Activated CD4-positive, alpha-beta T cell treated with anti-CD3 and anti-CD28 coated beads, Interleukin-10, Interleukin-2, amounts not matched to agents 100 ng/mL and 50 ng/mL, durations not matched to agents 16 hours and 8 hours (primary cell): ENCODE measurements around the gene RNFT2.

ENCODE experiments used
- DNase-seq: peaks from one replicate; pipeline ENCODE4 v3.0.0-alpha.2; 2020

The RNFT2 gene, protein sequence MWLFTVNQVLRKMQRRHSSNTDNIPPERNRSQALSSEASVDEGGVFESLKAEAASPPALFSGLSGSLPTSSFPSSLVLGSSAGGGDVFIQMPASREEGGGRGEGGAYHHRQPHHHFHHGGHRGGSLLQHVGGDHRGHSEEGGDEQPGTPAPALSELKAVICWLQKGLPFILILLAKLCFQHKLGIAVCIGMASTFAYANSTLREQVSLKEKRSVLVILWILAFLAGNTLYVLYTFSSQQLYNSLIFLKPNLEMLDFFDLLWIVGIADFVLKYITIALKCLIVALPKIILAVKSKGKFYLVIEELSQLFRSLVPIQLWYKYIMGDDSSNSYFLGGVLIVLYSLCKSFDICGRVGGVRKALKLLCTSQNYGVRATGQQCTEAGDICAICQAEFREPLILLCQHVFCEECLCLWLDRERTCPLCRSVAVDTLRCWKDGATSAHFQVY

DNA sequence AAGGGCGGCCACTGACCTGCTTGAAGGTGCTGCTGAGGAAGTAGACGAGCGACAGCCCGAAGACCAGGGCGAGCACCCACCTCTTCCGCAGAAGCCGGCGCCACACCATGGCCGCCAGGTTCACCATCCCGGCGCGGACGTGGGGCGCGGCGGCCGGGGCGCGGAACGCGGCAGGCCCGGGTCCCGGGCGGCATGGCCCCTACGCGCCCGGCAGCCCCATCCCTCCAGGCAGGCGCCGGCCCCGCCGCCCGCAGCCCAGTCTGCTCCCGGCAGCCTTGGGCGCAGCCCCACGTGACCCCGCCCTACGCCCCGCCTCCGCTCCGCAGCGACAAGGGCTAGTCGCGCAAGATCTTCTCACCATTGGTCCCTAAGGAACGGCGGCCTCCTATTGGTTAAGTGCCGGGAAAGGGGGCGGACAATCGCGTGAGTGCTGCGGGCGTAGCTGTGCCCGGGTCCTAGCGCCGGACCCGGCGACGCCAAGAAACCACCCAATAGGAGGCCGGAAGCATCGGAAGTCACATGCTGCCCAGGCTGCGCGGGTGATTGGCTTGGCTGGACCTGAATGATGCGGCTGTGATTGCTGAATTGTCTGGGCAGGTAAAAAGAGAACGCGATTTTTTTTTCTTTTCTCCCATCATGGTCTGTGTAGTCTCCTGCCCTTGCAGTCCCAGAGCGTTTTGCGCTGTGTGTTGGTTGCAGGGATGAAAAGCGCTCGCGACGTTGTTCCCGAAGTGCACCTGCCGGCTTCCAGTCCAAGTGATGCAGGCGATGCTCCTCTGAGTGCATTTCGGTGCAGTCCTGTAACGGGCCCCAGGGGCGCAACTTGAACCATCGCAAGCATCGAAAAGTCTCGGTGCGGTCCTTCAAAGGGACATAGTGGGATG is at the start of gene RNFT2, which contains the start of gene SPRING1:
Gene RNFT2 (plus strand): TSS at position 542 of the 884 bp plus-strand sequence. CDS start 2,183 bp downstream, outside the sequence.
Gene SPRING1 (minus strand): TSS at position 296 of the 884 bp plus-strand sequence. CDS start 169 bp downstream, at position 127.
- peak; percentile 99 for DNase-seq

DNA sequence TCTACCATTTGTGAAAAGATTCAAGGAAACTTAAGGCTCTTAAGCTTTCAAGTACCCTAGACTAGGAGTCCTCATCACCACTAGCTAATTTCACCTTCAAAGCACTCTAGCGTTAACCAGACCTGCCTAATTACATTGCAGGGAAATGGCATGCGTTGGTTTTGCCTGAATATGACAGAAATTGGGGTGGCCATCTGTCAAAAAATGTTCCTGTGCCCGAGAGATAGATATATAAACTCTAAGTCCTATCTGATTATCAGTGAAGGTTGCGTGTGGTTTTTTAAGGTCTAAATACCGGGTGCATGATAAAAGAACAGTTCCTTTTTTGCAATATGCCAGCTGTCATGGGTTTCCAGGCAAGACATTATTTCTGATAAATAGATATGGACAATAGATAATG is 48.6 kb upstream of the RNFT2 start:
- DNase-seq = no peak

DNA sequence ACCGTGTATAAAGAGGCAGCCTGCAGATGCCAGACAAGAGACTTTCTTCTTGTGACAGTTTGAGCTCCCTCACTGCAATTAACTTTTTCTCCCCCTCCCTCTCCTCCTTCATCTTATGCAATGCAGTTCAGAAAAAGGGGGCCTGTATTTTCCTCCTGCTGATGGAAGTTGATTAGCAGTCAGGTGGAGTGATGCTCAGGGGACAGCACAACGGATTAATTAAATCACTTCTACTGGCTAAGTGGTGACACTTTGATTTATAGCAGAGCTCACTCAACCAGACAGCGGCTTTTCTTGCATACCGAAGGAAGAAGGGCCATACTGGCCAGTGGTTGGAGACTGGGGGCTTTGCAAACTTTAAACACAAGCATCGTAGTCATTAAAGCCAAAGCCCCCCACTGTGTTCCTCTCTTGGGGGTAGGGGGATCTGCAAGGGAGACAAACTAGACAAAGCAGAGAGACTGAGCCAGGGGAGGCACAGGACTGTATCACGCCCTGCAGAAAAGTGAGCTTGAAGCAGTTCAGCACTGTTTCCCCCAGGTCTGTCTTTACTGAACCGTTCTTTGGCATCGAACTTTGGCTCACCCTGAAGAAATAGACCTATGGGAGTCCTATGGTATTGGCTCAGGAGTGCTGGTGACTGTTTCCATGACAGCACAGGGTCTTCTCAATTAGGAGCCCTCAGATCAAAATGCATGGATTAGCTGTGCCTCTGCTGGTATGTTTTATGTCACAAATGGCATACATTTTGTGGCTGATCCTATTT is 48.0 kb upstream of the RNFT2 start:
- no peak for DNase-seq

DNA sequence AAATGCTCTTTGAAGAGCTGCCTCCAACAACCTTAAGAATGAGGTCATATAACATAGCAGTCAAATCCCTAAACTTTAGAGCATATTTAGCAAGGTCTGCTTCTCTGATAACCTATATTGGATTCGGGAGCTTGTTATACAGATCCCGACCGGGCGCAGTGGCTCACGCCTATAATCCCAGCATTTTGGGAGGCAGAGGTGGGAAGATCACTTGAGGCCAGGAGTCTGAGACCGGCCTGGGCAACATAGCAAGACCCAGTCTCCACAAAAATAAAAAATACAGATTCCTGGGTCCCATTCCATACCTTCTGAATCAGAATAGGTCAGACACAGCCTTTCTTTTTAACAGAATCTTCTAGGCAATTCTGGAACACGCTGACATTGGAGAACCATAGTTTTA is 46.9 kb upstream of the RNFT2 start:
- no peak for DNase-seq

DNA sequence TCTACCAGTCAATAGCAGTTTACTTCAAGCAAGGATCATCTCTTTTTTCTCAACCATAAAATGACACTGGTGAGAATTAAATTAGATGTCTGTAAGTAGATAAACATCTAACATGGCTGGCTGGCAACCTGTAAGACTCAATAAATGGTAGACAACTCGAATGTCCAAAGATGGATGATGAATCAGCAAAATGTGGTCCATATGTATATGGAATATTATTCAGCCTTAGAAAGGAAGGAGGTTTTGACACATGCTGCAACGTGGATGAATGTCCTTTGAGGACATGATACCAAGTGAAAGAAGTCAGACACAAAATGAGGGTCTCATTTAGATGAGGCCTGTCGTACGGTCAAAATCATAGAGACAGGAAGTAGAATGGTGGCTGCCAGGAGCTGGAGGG is 46.5 kb upstream of the RNFT2 start:
- DNase-seq = no peak

DNA sequence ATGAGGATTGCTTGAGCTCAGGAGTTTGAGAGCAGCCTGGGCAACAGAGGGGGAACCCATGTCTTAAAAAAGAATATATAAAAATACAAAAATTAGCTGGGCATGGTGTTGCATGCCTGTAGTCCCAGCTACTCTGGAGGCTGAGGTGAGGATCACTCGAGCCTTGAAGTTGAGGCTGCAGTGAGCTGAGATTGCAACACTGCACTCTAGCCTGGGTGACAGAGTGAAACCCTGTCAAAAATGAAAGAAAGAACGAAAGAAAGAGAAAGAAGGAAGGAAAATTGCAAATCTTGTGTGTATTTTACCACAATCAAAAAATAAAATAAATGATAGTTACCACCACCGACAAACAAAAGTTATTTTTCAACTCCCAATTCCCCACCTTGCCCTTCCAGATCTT is 45.5 kb upstream of the RNFT2 start:
- no peak for DNase-seq

DNA sequence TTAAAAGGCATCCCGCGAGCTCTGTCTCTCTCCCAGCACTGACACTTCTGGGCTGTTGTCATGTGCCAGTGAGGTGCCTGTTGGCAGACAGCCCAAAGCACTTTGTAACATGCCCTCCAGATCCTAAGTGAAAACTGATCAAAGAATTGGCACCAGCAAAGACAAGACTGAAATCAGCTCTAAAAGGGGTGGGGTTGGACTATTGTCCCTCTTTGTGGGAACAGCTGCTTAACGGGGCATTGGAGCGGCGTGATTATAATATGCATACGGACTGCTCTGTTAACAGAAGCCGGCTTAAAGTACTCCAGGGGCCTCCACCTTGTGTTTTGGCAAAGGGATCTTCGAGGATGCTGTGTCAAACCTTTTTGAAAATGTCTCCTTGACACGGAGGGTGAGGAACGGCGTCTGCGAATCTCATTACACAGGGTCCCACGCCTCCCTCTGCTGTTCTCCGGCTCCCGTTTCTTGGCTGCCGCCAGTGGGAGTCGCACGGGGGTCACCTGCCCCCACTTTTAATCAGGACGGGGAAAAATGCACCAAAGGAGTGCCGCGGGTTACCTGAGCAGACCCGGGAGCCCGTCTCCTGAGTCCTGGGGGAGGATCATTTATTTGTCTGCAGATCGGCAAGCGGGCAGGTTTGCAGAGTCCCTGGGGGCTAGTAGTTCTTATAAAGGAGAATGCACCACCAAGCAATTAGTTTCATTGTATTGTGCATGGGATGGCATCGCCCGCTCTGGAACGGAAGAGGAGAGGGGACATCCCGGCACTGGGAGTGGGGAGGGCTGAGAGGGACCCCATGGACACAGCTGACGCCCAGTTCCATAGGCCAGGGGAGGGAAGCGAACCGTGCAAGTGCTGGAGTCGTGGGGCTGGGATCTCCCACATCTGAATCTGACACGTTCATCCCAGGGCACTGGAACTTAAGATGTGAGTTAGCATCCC is 44.6 kb upstream of the RNFT2 start:
- no peak for DNase-seq

DNA sequence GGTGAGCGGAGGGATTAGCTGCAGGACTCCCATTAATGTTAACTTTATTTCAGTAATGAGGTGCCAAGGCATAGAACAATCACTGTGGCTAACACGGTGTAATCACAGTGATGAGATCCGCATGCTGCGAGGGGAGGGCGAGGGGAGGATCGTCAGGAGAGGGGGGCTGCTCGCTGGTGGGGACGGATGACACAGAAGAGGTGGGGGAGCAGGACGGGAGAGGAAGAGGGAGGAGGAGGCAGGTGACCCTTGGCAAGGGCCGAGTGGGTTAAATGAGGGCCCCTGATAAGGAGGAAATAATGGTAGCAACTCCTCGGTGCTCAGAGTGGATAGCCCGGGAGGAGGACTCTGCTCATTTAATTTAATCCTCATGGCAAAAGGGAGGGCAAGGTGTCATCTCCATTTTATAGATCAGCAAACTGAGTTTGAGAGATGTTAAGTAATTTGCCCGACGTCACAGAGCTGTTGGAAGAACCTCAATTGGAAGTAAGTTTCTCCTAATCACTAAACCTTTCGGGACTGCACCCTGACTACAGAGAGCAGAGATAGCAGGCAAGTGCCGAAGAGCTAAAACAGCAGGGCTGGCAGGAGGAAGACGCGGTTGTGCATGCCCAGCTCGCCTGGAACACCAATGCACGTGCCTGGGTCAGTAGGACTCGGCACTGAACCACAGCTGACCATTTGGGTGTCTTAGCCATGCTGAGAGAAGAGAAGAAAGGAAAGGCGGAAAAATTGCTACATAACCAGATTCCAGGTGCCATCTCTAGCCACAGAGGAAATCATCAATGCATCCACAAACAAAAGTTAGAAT is 43.3 kb upstream of the RNFT2 start:
- no peak for DNase-seq

DNA sequence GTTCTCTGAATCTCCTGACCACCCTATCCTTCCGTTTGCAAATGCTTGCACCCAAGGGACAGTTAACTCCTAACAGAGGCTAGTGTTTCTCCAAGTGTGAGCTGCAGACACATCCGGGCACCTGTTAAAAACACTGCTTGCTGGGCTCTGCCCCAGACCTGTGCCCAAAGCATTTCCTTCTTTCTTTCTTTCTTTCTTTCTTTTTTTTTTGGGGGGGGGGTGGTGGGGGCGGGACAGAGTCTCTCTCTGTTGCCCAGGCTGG is 42.7 kb upstream of the RNFT2 start:
- DNase-seq = no peak

DNA sequence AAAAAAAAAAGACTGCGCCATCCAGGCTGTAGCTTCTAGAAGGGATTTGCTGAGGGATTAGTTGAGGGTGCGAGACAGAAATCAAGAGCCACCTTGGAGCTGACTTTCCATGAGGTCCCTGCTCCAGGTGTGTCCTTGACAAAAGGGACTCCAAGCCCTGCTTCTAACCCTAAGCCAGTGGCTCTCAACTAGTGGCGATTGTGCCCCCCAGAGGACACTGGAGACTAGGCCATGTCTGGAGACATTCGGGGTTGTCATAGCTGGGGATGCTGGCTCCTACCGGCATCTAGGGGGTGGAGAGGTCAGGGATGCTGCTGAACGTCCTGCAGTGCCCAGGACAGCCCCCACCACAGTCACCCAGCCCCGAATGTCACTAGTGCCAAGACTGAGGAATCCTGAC is 40.8 kb upstream of the RNFT2 start:
- DNase-seq = peak; percentile 36

DNA sequence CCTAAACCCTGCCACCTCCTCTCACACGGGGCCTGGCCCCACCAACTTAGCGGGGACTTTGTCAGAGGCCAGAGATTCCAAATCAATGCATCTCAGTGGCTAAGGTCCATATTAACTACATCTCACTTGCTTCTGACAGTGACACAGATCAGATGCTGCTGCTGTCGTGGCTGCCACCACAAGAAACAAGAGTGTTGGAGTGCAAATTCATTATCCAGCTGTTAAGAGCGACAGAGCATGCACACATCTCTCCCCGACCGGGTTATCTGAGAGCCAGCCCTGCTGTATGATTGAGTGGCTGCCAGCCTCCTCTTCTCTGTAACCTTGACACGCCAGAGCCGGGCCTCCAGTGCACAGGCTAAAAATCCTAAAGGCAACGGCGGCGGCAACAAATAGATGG is 40.4 kb upstream of the RNFT2 start:
- DNase-seq = no peak

DNA sequence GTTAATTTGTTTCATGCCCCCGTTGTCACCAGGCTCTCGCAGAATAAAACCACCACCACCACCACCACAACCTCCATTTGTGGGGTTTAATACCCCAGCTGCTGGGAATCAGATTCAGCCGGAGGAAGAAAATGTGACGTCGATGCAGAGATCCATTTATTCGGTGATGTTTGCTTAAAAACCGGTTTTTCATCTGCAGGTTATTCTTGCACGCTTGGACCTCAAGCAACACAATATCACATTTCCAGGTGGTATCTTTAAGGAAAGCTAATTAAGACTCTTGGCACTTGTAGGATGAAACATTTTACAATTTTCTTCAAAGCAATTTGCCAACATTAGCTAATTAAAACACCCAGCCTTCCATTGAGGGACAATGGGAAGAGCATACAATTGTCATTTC is 40.0 kb upstream of the RNFT2 start:
- no peak for DNase-seq

DNA sequence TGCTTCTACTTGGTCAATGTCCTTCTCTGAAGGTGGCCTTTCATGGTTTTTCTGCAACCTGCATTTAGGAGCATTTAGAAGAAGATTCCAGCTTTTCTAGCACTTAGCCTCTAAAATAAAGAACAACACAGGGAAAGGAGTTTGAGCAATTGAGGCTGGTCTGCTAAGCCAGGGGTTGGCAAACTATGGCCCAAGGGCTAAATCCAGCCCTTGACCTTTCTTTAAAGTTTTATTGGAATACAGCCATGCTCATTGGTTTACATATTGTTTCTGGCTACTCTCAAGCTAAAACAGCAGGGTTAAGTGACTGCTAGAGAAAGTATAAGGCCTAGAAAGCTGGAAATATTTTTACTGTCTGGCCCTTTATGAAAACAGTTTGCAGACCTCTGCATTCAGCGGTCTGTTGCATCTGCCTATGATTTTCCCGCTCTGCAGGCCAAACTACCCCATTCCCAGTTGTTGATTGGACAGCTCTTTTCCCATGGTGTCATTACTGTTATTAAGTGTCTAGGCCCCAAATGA is 39.5 kb upstream of the RNFT2 start:
- no peak for DNase-seq

DNA sequence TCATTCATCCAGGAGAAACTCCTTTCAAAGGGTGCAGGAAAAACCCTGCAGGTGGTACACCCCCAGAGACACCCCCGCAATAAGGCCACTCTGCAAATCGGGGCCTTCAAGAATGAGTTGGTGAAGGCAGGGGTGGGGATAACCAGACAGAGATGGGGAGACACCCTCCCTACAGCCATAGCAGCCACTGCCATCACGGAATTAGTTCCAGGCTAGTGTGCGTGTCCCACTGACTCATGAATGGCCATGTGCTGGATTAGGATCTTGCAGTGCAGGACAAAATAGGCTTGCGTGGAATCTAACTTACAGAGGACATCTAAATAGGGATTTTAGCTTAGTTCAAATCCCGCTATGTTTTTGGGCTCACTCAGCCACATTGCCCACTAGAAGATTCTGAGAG is 38.0 kb upstream of the RNFT2 start:
- no peak for DNase-seq

DNA sequence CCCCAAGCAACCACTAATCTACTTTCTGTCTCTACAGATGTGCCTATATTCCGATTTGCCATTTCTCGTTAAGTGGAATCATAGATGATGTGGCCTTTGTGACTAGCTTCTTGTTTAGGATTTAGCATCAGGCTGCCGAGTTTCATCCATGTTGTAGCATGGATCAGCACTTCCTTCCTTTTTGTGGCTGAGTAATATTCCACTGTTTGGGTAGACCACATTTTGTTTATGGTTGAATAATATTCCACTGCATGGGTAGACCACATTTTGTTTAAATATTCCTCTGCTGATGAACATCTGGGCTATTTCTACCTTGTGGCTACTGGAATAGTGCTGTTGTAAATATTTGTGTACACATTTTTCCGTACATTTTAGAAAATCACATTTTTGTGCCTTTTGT is 36.7 kb upstream of the RNFT2 start:
- DNase-seq = no peak

DNA sequence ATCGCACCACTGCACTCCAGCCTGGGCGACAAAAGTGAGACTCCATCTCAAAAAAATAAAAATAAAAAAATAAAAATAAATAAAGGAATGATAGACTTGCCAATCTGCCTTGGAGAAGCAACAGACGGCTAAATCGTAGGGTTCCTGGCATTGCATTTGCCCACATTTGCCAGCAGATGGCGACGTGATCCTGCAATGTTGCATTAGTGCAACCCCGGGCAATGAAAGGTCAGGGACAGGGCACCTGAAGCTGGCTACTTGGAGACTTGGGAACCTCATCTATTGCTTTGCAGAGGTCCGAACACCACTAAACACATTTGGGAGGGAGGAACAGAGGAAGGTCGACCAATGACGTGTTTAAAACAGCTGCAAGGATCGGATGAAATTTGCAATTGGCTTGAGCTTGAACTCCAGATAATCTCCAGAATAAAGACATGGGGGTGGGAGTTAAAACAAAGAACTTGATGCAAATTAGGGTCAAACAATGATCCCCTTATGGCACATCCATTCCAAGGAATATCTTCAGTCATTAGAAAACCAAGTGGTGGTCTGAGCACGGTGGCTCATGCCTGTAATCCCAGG is 34.8 kb upstream of the RNFT2 start:
- DNase-seq = peak; percentile 74

DNA sequence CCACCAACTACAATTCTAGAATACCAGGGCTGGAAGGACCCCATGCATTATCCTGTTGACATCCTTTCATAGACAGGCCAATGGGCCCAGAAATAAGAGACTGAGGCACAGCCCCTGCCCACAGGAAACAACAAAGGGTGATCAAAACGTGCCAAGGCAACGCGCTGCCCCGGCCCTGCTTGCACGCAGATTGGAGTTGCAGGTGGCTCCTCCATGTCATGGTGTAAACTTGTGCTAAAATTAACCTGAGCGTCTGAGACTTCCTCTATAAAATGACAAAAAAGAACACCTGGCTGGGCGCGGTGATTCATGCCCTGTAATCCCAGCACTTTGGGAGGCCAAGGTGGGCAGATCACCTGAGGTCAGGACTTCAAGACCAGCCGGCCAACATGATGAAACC is 30.4 kb upstream of the RNFT2 start:
- no peak for DNase-seq

DNA sequence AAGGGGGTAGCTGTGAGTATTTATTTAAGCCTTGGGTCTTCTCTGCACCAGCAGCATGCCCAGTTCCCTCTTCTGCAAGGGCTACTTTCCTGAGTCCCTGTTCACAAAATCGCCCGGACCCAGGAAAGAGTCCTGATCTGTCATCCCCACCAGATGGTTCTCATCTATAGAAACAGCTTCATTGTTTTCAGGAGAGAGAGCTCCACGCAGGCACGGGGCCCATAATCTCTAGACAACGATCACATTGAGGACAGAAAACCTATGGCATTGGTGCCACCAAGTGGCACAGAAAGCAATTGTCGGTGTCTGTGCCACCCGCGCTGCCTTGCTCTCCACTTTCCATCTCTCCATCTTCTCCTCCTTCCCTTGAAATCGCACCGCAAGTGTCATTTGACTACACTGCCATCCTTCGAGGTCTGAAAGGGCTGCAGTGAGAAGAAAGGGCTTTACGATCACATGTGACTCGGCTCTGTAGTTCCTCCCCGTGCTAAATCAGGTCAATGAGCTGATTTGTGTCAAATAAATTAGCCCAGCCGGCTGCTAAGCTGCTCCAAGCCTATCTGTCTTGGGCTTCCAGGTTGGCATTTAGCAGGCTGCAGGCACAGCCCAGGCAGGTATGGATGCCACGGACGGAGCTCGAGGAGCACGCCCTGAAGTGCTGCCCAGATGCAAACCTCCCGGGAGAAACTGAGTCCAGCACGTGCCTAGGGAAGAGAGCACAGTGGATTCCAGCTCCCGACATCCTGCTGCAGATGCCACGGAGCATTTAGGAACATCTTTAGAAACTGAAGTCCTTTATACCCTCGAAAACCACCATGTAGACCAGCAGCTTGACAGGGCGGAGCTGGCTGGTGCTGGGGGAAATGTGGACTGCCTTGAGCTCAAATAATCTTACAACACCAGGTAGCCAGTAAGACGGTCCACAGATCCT is 29.0 kb upstream of the RNFT2 start:
- peak; percentile 62 for DNase-seq

DNA sequence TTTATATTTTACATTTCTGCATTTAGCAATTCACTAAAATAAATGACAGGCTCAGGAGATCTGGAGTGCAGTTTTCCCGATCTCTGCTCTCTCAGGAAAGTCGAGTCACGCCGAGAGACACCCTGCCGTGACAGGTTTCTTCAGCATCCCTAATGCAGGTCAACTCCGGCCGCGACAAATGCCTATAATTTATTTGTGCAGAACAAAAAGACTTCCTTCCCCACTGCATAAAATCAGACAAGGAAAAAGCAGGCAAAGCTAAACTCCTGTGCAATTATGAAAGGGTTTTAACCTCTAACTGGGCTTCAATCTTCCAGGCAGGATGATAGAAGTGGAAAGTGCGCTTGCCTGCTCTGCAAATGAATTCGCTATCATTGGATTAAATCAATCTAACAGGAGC is 28.3 kb upstream of the RNFT2 start:
- no peak for DNase-seq
